Smooth muscle cell (in vitro differentiated cells): Measurements from ENCODE around the gene IMP4. TPM values are rescaled to one million over a fixed set of nuclear protein-coding genes. Genes with fewer than 3 reads are reported as not detected.

ENCODE experiments used
- DNase-seq: peaks from one replicate; lab custom pipeline; 2025; ENCODE audit not compliant: unreplicated experiment; lab: John Stamatoyannopoulos, UW
- H2AFZ ChIP-seq: fragments of 200-600 bp; sonication (generic); 2 replicates; pipeline ENCODE4 v1.6.0; 2016; ENCODE audit warnings: antibody characterized with exemption, low read depth, mild to moderate bottlenecking
- H3F3A ChIP-seq: fragments of 200-600 bp; sonication (generic); 2 replicates; pipeline ENCODE4 v1.6.0; 2017; ENCODE audit warnings: antibody characterized with exemption, low read depth
- H3K27ac ChIP-seq: fragments of 200-600 bp; sonication (generic); 2 replicates; pipeline ENCODE4 v1.5.1; 2016; ENCODE audit warnings: low read depth, mild to moderate bottlenecking
- H3K27me3 ChIP-seq: fragments of 200-600 bp; sonication (generic); 2 replicates; pipeline ENCODE4 v1.6.1; 2016; ENCODE audit warnings: low read depth, mild to moderate bottlenecking
- H3K36me3 ChIP-seq: fragments of 200-600 bp; sonication (generic); 2 replicates; pipeline ENCODE4 v1.5.1; 2016; ENCODE audit warnings: low read depth
- H3K4me1 ChIP-seq: fragments of 200-600 bp; sonication (generic); 2 replicates; pipeline ENCODE4 v1.5.1; 2016; ENCODE audit warnings: low read depth
- H3K4me2 ChIP-seq: fragments of 200-600 bp; sonication (generic); 2 replicates; pipeline ENCODE4 v1.6.0; 2016; ENCODE audit warnings: mild to moderate bottlenecking
- H3K4me3 ChIP-seq: fragments of 200-600 bp; sonication (generic); 2 replicates; pipeline ENCODE4 v1.5.1; 2016; ENCODE audit warnings: mild to moderate bottlenecking
- H3K79me2 ChIP-seq: fragments of 200-600 bp; sonication (generic); 2 replicates; pipeline ENCODE4 v1.6.0; 2016; ENCODE audit warnings: low read depth, mild to moderate bottlenecking
- H3K9ac ChIP-seq: fragments of 200-600 bp; sonication (generic); 2 replicates; pipeline ENCODE4 v1.6.0; 2016; ENCODE audit warnings: low read depth
- H3K9me3 ChIP-seq: fragments of 200-600 bp; sonication (generic); replicated peaks from 2 replicates; pipeline ENCODE4 v1.5.1; 2016; ENCODE audit warnings: low read depth
- H4K20me1 ChIP-seq: fragments of 200-600 bp; sonication (generic); 2 replicates; pipeline ENCODE4 v1.6.0; 2016; ENCODE audit warnings: low read depth
- CTCF ChIP-seq: fragments of 200-600 bp; sonication (generic); IDR thresholded peaks from 2 replicates; pipeline ENCODE4 v1.5.1; 2017; ENCODE audit warnings: borderline replicate concordance, mild to moderate bottlenecking, antibody characterized with exemption; ENCODE audit not compliant: insufficient read depth, poor library complexity, severe bottlenecking
- WGBS: methylation state at CpG from one replicate; pipeline ENCODE4 v1.1.7; 2016; ENCODE audit warnings: low lambda C conversion rate; 5-methylcytosine and 5-hydroxymethylcytosine counted together
- polyA plus RNA-seq: library from polyadenylated mRNA; unstranded; fragments of >200 nt; fragmentation: Nextera tagmentation; extraction: Ambion mirVana; gene quantifications from 2 replicates; pipeline ENCODE4 v1.2.1, GENCODE V29; 2016
- total RNA-seq: library from RNA; depleted of rRNA; stranded (reverse); fragments of >200 nt; gene quantifications from 2 replicates; pipeline ENCODE4 v1.2.3, GENCODE V29; 2014

The IMP4 gene
- total and polyA plus RNA-seq, 2 experiments from 2014 or later = 59.3 to 75.0 TPM

DNA sequence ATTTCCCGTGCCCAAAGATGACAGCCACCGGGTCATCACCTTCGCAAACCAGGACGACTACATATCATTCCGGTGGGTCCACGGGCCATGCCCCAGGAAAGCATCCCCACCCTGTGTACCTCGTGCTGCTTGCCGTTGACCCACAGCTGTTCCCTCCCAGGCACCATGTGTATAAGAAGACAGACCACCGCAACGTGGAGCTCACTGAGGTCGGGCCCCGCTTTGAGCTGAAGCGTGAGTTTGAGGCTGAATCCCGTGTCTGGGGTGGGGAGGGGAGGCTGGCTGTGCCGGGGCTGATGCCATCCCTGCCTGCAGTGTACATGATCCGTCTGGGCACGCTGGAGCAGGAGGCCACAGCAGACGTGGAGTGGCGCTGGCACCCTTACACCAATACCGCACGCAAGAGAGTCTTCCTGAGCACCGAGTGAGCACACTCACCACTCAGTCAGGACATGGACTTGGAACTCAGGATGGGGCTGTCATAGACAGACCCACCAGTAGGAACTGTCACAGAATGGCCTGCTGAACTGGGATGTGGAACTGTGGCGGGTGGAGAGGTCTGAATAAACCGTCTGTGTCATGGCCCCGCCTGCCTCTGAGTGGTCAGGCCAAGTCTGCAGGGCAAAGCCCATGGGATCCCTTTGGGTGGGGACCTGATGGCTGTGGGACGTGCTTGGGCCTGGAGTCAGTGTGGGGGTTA is 3.5 kb downstream of the IMP4 start:
- no peak overlapping the region for H3K9ac ChIP-seq
- no peaks in the 10 kb centered on the region for H3F3A ChIP-seq
- peaks cover 10% of the 10 kb centered on the region for H4K20me1 ChIP-seq
- H3K4me3 ChIP-seq = no peak overlapping the region
- no peak for TF ChIP-seq CTCF
- H3K9me3 ChIP-seq = no peaks in the 10 kb centered on the region
- peaks cover 11% of the 10 kb centered on the region for H3K79me2 ChIP-seq
- H3K36me3 ChIP-seq = peaks cover 6% of the 10 kb centered on the region
- H2AFZ ChIP-seq = no peak overlapping the region
- H3K4me1 ChIP-seq = peaks cover 4% of the 10 kb centered on the region
- no peak for DNase-seq
- 96% methylated on average over 26 of the region's 26 CpGs for WGBS
- H3K4me2 ChIP-seq = no peak overlapping the region
- no peaks in the 10 kb centered on the region for H3K27me3 ChIP-seq
- no peak overlapping the region for H3K27ac ChIP-seq

- no peak for TF ChIP-seq CTCF
- 97% methylated on average over 4 of the region's 4 CpGs for WGBS
- Histone ChIP-seq H2AFZ (no peak overlapping the region), H3K4me3 (no peak overlapping the region), H4K20me1 (peaks cover 10% of the 10 kb centered on the region), H3K4me1 (peaks cover 4% of the 10 kb centered on the region), H3K27me3 (no peaks in the 10 kb centered on the region), H3K36me3 (peaks cover 6% of the 10 kb centered on the region), H3K79me2 (peaks cover 11% of the 10 kb centered on the region), H3K9ac (no peak overlapping the region), H3F3A (no peaks in the 10 kb centered on the region), H3K9me3 (no peaks in the 10 kb centered on the region), H3K27ac (no peak overlapping the region), H3K4me2 (no peak overlapping the region)
- DNase-seq = no peak
Observed at GRCh38 chr2:130346741-130347066, 4.0 kb downstream of the IMP4 start.

- Histone ChIP-seq H3K9ac (no peak overlapping the region), H3K27ac (no peak overlapping the region), H3K27me3 (no peaks in the 10 kb centered on the region)
Observed at GRCh38 chr2:130347220-130347925, 4.7 kb downstream of the IMP4 start.

More at GRCh38 chr2:130347220-130347925, 4.7 kb downstream of the IMP4 start:
- Histone ChIP-seq H3K9me3 (no peaks in the 10 kb centered on the region), H2AFZ (no peak overlapping the region), H4K20me1 (peaks cover 10% of the 10 kb centered on the region), H3K4me2 (no peak overlapping the region), H3K79me2 (peaks cover 11% of the 10 kb centered on the region), H3K4me1 (peaks cover 8% of the 10 kb centered on the region), H3F3A (no peaks in the 10 kb centered on the region), H3K36me3 (peaks cover 6% of the 10 kb centered on the region), H3K4me3 (no peak overlapping the region)
- TF ChIP-seq CTCF = no peak
- DNase-seq = no peak
- WGBS = 96% methylated on average over 7 of the region's 7 CpGs
